Gastroesophageal sphincter (tissue), 4 donors: ENCODE measurements around the gene KRTAP10-12. TPM values are rescaled to one million over a fixed set of nuclear protein-coding genes. Genes with fewer than 3 reads are reported as not detected.

Source experiments
- ATAC-seq: fragments of 150-250 bp; one replicate; pipeline ENCODE4 v1.9.1; 2016; ENCODE audit warnings: mild to moderate bottlenecking, moderate library complexity
- H3K27ac ChIP-seq, 4 donors: fragments of 200-600 bp; sonication (generic) in 3 of 4; 1 replicate in 3 of 4; 2 replicates in 1 of 4; pipeline ENCODE4 v1.5.1; 2016 to 2019
- H3K27me3 ChIP-seq: fragments of 200-600 bp; sonication (generic); one replicate; pipeline ENCODE4 v1.5.1; 2019
- H3K36me3 ChIP-seq, 2 donors: fragments of 200-600 bp; sonication (generic); one replicate each; pipeline ENCODE4 v1.5.1; 2019; ENCODE audit warnings: control low read depth in 1 of 2
- H3K4me1 ChIP-seq, 3 donors: fragments of 200-600 bp; sonication (generic); 1 replicate in 2 of 3; 2 replicates in 1 of 3; pipeline ENCODE4 v1.5.1; 2016 to 2019; ENCODE audit warnings: control low read depth in 2 of 3
- H3K4me3 ChIP-seq, 2 donors: fragments of 200-600 bp; sonication (generic); one replicate each; pipeline ENCODE4 v1.5.1; 2019; ENCODE audit warnings: mild to moderate bottlenecking in 1 of 2, moderate library complexity in 1 of 2
- H3K9me3 ChIP-seq, 3 donors: fragments of 200-600 bp; sonication (generic); one replicate each; pipeline ENCODE4 v1.5.1; 2017 to 2019; ENCODE audit warnings: control low read depth in 2 of 3
- EP300 ChIP-seq: sonication (generic); formaldehyde crosslinking; IDR thresholded peaks from one replicate; pipeline ENCODE4 v1.6.1; 2017; ENCODE audit warnings: antibody characterized with exemption, mild to moderate bottlenecking
- POLR2A ChIP-seq, 2 donors: fragments of 450-650 bp; IDR thresholded peaks; one replicate each; pipeline ENCODE4 v1.6.1; 2017; ENCODE audit warnings: antibody characterized with exemption in 2 of 2, mild to moderate bottlenecking in 2 of 2, moderate library complexity in 1 of 2
- POLR2AphosphoS5 ChIP-seq: sonication (generic); formaldehyde crosslinking; IDR thresholded peaks from one replicate; pipeline ENCODE4 v1.6.1; 2017; ENCODE audit warnings: antibody characterized with exemption
- WGBS, 2 donors: methylation state at CpG; one replicate each; pipeline ENCODE4 v1.1.5; 2018; ENCODE audit warnings: low coverage in 1 of 2; 5-methylcytosine and 5-hydroxymethylcytosine counted together
- total RNA-seq, 4 donors: library from RNA; depleted of rRNA; stranded (reverse); fragments of >200 nt; gene quantifications; one replicate each; pipeline ENCODE4 v1.1.0, GENCODE V29; 2016
- TF ChIP-seq, protein P1 (sequence below), 4 experiments: fragments of 200-600 bp in 2 of 4; fragments of 450-650 bp in 2 of 4; sonication (generic) in 1 of 4; IDR thresholded peaks; one replicate each; pipeline ENCODE4 v1.5.1; 2017 to 2019; ENCODE audit warnings: antibody characterized with exemption in 4 of 4, mild to moderate bottlenecking in 2 of 4, moderate library complexity in 2 of 4

KRTAP10-12 gene
- total RNA-seq, 4 donors from 2014 or later = not detected

DNA sequence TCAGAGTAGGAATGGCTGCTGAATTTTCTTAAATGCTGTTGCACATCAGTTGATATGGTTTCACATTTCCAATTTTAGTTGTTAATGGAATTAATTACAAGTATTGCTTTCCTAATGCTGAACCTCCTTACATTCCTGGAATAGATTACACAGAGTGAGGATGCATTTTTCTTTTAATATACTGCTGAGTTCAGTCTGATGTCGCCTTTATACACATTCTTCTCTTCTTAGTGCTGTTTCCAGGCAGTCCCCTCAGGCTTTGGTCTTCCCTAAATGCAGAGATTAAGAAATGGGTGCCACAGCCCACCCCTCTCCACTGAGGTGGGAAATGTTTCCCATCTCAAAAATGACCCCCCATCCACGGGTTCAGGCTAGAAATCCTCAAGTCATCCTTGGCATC, 21.1 kb downstream of the KRTAP10-12 start:
- Histone ChIP-seq H3K9me3 (no peaks in the 10 kb centered on the region), H3K4me1 (peaks cover 0 to 2% (median 0%) of the 10 kb centered on the region in 3 donors), H3K27ac (no peak overlapping the region), H3K27me3 (peaks cover 65% of the 10 kb centered on the region), H3K4me3 (no peak overlapping the region), H3K36me3 (no peaks in the 10 kb centered on the region)
- no peak for ATAC-seq
- 24 to 80% methylated on average over 1 to 2 of the region's 2 CpGs for WGBS, 2 donors
- TF ChIP-seq, protein P1, sequence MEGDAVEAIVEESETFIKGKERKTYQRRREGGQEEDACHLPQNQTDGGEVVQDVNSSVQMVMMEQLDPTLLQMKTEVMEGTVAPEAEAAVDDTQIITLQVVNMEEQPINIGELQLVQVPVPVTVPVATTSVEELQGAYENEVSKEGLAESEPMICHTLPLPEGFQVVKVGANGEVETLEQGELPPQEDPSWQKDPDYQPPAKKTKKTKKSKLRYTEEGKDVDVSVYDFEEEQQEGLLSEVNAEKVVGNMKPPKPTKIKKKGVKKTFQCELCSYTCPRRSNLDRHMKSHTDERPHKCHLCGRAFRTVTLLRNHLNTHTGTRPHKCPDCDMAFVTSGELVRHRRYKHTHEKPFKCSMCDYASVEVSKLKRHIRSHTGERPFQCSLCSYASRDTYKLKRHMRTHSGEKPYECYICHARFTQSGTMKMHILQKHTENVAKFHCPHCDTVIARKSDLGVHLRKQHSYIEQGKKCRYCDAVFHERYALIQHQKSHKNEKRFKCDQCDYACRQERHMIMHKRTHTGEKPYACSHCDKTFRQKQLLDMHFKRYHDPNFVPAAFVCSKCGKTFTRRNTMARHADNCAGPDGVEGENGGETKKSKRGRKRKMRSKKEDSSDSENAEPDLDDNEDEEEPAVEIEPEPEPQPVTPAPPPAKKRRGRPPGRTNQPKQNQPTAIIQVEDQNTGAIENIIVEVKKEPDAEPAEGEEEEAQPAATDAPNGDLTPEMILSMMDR (IDR thresholded peaks at IDR 0.05) = no peak
- no peak for TF ChIP-seq POLR2A (IDR thresholded peaks at IDR 0.05)
- no peak for TF ChIP-seq POLR2AphosphoS5
- no peak for TF ChIP-seq EP300

DNA sequence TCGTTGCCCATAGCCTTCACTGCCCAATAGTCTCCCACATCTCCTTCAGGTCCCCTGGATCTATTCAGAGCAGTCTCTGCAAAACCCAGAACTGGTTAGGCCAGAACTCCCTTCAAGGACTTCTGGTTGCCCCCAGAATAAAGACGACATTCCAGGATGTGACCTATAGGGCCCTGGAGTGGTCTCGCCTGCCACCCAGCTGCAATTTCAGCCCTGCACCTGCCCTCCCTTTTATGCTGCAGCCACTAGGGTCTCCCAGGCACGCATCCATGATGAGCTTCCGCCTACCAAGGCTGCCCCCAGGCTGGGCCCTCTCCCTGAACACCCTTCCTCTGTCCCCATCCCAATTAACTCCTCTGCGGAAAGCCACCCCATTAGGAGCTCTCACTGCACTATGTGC, 21.6 kb downstream of the KRTAP10-12 start:
- Histone ChIP-seq H3K27me3 (peaks cover 65% of the 10 kb centered on the region), H3K36me3 (no peaks in the 10 kb centered on the region), H3K4me1 (peaks cover 0 to 7% (median 0%) of the 10 kb centered on the region in 3 donors), H3K27ac (no peak overlapping the region), H3K4me3 (no peak overlapping the region), H3K9me3 (no peaks in the 10 kb centered on the region)
- 34 to 58% methylated on average over 4 to 5 of the region's 6 CpGs for WGBS, 2 donors
- ATAC-seq = no peak
- TF ChIP-seq, protein P1 (IDR thresholded peaks at IDR 0.05) = no peak
- no peak for TF ChIP-seq POLR2AphosphoS5

DNA sequence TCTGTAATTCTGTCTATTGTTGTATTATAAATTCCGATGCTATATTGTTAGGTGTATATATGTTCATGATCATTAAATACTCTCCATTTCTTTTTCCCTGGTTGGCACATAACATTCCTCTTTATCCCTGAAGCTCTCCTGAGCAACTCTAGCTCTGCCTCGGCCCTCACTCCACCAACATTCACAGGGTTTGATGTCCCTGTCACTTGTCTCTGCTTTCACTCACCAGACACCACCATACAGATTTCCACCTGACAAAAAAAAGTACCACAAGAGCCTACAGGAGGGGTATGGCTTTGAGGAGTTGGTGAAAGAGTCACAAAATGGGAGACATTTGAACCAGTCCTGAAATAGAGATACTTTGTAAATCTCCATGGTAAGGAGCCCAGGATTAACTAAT, 23.2 kb downstream of the KRTAP10-12 start:
- 75 to 78% methylated on average over 1 to 2 of the region's 2 CpGs for WGBS, 2 donors
- Histone ChIP-seq H3K36me3 (no peaks in the 10 kb centered on the region), H3K27ac (no peak overlapping the region), H3K4me1 (peaks cover 0 to 9% (median 0%) of the 10 kb centered on the region in 3 donors), H3K4me3 (no peak overlapping the region), H3K9me3 (no peaks in the 10 kb centered on the region), H3K27me3 (peaks cover 66% of the 10 kb centered on the region)
- TF ChIP-seq, protein P1 (IDR thresholded peaks at IDR 0.05) = no peak
- no peak for TF ChIP-seq POLR2AphosphoS5
- no peak for TF ChIP-seq EP300
- TF ChIP-seq POLR2A (IDR thresholded peaks at IDR 0.05) = no peak
- ATAC-seq = no peak

DNA sequence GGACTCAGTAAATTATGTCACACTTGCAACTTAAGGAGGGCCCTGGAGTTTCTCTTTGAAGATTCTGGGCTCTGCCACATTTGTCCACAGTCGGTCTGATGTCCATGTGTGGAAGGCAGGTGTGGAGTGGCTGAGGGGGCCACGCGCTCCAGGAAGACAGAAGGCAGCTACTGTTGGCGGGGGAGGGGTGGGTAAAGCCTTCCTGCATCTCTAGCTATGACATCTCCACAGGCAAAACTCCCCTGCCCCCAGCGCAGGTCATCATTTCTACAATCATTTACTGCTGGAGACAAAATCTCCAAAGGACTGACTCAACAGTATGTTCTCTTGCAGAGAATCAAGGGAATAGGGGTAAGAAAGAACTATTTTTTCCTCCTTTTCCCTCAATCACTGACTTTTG, 25.8 kb downstream of the KRTAP10-12 start:
- Histone ChIP-seq H3K9me3 (no peaks in the 10 kb centered on the region), H3K36me3 (no peaks in the 10 kb centered on the region), H3K4me1 (peaks cover 0 to 9% (median 0%) of the 10 kb centered on the region in 3 donors), H3K27me3 (peaks cover 85% of the 10 kb centered on the region), H3K27ac (no peak overlapping the region), H3K4me3 (no peak overlapping the region)
- ATAC-seq = no peak
- 60 to 71% methylated on average over 1 to 4 of the region's 5 CpGs for WGBS, 2 donors
- TF ChIP-seq EP300 (no peak), POLR2A (IDR thresholded peaks at IDR 0.05) (no peak), POLR2AphosphoS5 (no peak)
- TF ChIP-seq, protein P1 (IDR thresholded peaks at IDR 0.05) = no peak

DNA sequence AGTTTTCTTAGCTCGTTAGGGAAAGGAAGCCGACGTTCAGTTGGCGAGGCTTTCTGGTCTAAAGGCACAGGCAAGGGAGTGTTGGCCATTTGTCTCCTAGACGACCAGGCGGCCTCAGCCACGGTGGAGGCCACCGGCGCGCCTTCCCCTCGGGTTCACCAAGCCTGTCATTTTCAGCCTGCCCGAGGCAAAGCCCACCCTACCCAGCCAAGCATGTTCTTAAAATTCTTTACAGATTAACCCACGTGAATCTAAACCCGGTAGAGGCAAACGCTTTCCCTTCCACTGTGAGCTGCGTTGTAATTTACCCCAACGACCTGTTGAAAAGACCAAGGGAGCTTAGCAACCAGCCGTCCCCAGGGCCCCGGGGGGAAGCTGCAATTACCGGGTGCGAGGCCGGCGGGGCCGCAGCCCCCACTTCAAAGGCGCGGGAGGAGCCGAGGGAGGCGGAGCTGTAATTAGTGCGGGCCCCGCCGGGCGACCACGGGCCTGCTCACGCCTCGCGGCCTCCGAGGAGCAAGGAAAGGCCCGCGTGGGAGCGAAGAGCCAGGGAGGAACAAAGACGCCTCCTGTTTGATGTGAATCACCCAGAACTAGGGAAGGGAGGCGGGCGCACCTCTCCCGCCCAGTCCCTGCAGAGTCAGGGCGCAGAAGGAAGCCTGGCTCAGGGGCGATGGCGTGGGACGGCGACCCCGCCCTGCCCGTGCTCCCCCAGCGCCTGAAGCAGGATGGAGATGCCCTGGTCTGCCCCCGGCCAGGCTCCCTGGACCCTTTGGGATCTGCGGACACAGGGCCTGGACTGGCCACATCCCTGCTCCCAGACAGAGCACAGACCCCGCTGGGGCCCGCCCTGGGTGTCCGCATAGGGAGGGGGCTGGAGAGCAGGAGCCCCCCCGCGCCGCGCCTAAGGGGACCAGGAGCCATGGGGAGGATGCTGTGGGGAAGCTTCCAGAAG, 26.5 kb downstream of the KRTAP10-12 start:
- TF ChIP-seq EP300 (no peak), POLR2AphosphoS5 (no peak), POLR2A (IDR thresholded peaks at IDR 0.05) (no peak)
- TF ChIP-seq, protein P1 (IDR thresholded peaks at IDR 0.05) = no peak
- H3K36me3 ChIP-seq = no peaks in the 10 kb centered on the region
- H3K27me3 ChIP-seq = peaks cover 90% of the 10 kb centered on the region
- peaks cover 0 to 9% (median 0%) of the 10 kb centered on the region in 3 donors for H3K4me1 ChIP-seq
- no peaks in the 10 kb centered on the region for H3K9me3 ChIP-seq
- H3K4me3 ChIP-seq = no peak overlapping the region
- H3K27ac ChIP-seq = no peak overlapping the region
- no peak for ATAC-seq
- WGBS, 2 donors = 7 to 10% methylated on average over 10 to 18 of the region's 61 CpGs
